ENCODE data around the gene ADAMTS6. TPM values are rescaled to one million over a fixed set of nuclear protein-coding genes. Genes with fewer than 3 reads are reported as not detected.

ADAMTS6 gene
- total RNA-seq, 1 donor from 2014 or later: 7.1 TPM

- H3K4me3 Mint-ChIP-seq: no peak overlapping the region
- H3K27me3 Mint-ChIP-seq (ENCODE audit: low read depth): no peaks in the 10 kb centered on the region
- H3K27ac Mint-ChIP-seq (ENCODE audit: unreplicated experiment): no peak overlapping the region
- H3K36me3 Mint-ChIP-seq (ENCODE audit: low read depth): no peaks in the 10 kb centered on the region
- no peak for TF ChIP-seq CTCF (conservative IDR thresholded peaks at IDR 0.05)
- peaks cover 21% of the 10 kb centered on the region for H3K4me1 Mint-ChIP-seq
- no peaks in the 10 kb centered on the region for H3K9me3 Mint-ChIP-seq
- no peak for DNase-seq (ENCODE audit: low read depth, low spot score)
These were observed 2.2 kb downstream of the ADAMTS6 start for GRCh38 chr5:65479527-65479926.

GRCh38 chr5:65478336-65478735 lies 3.4 kb downstream of the ADAMTS6 start:
- H3K4me1 Mint-ChIP-seq: peaks cover 18% of the 10 kb centered on the region
- TF ChIP-seq CTCF (conservative IDR thresholded peaks at IDR 0.05): no peak
- no peak for DNase-seq (ENCODE audit: low read depth, low spot score)
- H3K36me3 Mint-ChIP-seq (ENCODE audit: low read depth): no peaks in the 10 kb centered on the region
- H3K4me3 Mint-ChIP-seq: no peak overlapping the region
- no peaks in the 10 kb centered on the region for H3K9me3 Mint-ChIP-seq
- H3K27ac Mint-ChIP-seq (ENCODE audit: unreplicated experiment): no peak overlapping the region
- no peaks in the 10 kb centered on the region for H3K27me3 Mint-ChIP-seq (ENCODE audit: low read depth)

GRCh38 chr5:65475895-65476294 lies 5.8 kb downstream of the ADAMTS6 start:
- DNase-seq (ENCODE audit: low read depth, low spot score): no peak
- TF ChIP-seq CTCF (conservative IDR thresholded peaks at IDR 0.05): no peak
- peak overlapping the region; percentile 8 for H3K4me3 Mint-ChIP-seq

GRCh38 chr5:65475336-65475735 lies 6.4 kb downstream of the ADAMTS6 start:
- no peak for DNase-seq (ENCODE audit: low read depth, low spot score)
- Mint-ChIP-seq H3K4me3 (no peak overlapping the region), H3K36me3 (ENCODE audit: low read depth) (no peaks in the 10 kb centered on the region), H3K9me3 (no peaks in the 10 kb centered on the region), H3K27ac (ENCODE audit: unreplicated experiment) (no peak overlapping the region), H3K4me1 (no peaks in the 10 kb centered on the region), H3K27me3 (ENCODE audit: low read depth) (no peaks in the 10 kb centered on the region)
- no peak for TF ChIP-seq CTCF (conservative IDR thresholded peaks at IDR 0.05)

More at GRCh38 chr5:65475895-65476294, 5.8 kb downstream of the ADAMTS6 start:
- no peaks in the 10 kb centered on the region for H3K9me3 Mint-ChIP-seq
- H3K4me1 Mint-ChIP-seq: no peaks in the 10 kb centered on the region
- no peak overlapping the region for H3K27ac Mint-ChIP-seq (ENCODE audit: unreplicated experiment)
- no peaks in the 10 kb centered on the region for H3K36me3 Mint-ChIP-seq (ENCODE audit: low read depth)
- no peaks in the 10 kb centered on the region for H3K27me3 Mint-ChIP-seq (ENCODE audit: low read depth)

GRCh38 chr5:65474130-65474711 lies 7.5 kb downstream of the ADAMTS6 start:
- TF ChIP-seq CTCF (conservative IDR thresholded peaks at IDR 0.05): no peak
- H3K4me1 Mint-ChIP-seq: no peaks in the 10 kb centered on the region
- H3K9me3 Mint-ChIP-seq: no peaks in the 10 kb centered on the region
- H3K27ac Mint-ChIP-seq (ENCODE audit: unreplicated experiment): no peak overlapping the region
- H3K4me3 Mint-ChIP-seq: peak overlapping the region; percentile 49
- no peaks in the 10 kb centered on the region for H3K27me3 Mint-ChIP-seq (ENCODE audit: low read depth)
- no peak for DNase-seq (ENCODE audit: low read depth, low spot score)
- H3K36me3 Mint-ChIP-seq (ENCODE audit: low read depth): no peaks in the 10 kb centered on the region

All from neural crest cell (in vitro differentiated cells).